Cardiac muscle cell (in vitro differentiated cells and primary cell): ENCODE results near the gene ARMC7. TPM values are rescaled to one million over a fixed set of nuclear protein-coding genes. Genes with fewer than 3 reads are reported as not detected.
"Not testable (repeated sequence)": the region's sequence is repeated elsewhere in the genome, so short reads cannot be mapped to it uniquely, and the experiment has no call there.

Experiments used
- DNase-seq, 2 donors: peaks; one replicate each; pipeline versions ENCODE4 v3.0.0 to v3.0.0-alpha.2; 2010 to 2017; ENCODE audit warnings: low read depth in 1 of 2, low spot score in 1 of 2
- H3K27ac ChIP-seq: fragments of 200-600 bp; sonication (generic); 2 replicates; pipeline ENCODE4 v1.5.1; 2016
- H3K27me3 ChIP-seq: fragments of 200-600 bp; sonication (generic); 2 replicates; pipeline ENCODE4 v1.6.0; 2016; ENCODE audit warnings: control low read depth
- H3K36me3 ChIP-seq: fragments of 200-600 bp; sonication (generic); 2 replicates; pipeline ENCODE4 v1.5.1; 2016; ENCODE audit warnings: control low read depth
- H3K4me1 ChIP-seq: fragments of 200-600 bp; sonication (generic); 2 replicates; pipeline ENCODE4 v1.8.1; 2017; ENCODE audit warnings: low read depth, mild to moderate bottlenecking, mixed run types
- H3K4me3 ChIP-seq: fragments of 200-600 bp; sonication (generic); 2 replicates; pipeline ENCODE4 v1.5.1; 2016; ENCODE audit warnings: mild to moderate bottlenecking
- H3K9me3 ChIP-seq: fragments of 200-600 bp; sonication (generic); 2 replicates; pipeline ENCODE4 v1.5.1; 2017; ENCODE audit warnings: low read depth, mild to moderate bottlenecking, control low read depth
- CTCF ChIP-seq: IDR thresholded peaks from 2 replicates; pipeline ENCODE4 v1.5.1; 2012; ENCODE audit warnings: low read depth, mild to moderate bottlenecking, low read length
- polyA plus RNA-seq: library from polyadenylated mRNA; unstranded; fragments of >200 nt; fragmentation: Nextera tagmentation; extraction: Ambion mirVana; gene quantifications from 2 replicates; pipeline ENCODE4 v1.2.1, GENCODE V29; 2016
- total RNA-seq: library from RNA; depleted of rRNA; stranded (reverse); fragments of >200 nt; gene quantifications from 2 replicates; pipeline ENCODE4 v1.2.3, GENCODE V29; 2016

ARMC7 gene
- total and polyA plus RNA-seq, 2 experiments from 2014 or later = 6.5 to 8.8 TPM

DNA sequence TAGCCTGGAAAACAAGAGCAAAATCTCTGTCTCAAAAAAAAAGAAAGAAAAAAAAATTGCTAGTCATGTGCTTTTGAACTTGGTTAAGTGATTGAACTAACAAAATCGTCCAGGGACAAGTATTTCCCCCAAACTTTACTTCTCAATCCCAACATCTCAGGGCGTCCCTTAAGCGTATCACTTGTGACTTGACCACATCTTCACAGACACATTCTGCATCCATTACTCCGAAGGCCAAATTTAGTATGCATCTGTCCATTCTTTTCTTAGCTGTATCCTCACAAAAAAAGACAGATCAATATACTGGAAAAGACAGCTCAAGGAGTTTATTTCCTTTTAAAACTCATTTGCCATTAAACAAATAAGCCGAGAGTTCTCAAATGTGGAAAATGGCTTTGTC is 50.4 kb downstream of the ARMC7 start:
- no peaks in the 10 kb centered on the region for H3K9me3 ChIP-seq
- no peak overlapping the region for H3K4me3 ChIP-seq
- no peaks in the 10 kb centered on the region for H3K36me3 ChIP-seq
- no peaks in the 10 kb centered on the region for H3K27me3 ChIP-seq
- no peaks in the 10 kb centered on the region for H3K4me1 ChIP-seq
- H3K27ac ChIP-seq = no peak overlapping the region
- DNase-seq = no peak
- no peak for TF ChIP-seq CTCF

- Histone ChIP-seq H3K9me3 (no peaks in the 10 kb centered on the region), H3K36me3 (peaks cover 13% of the 10 kb centered on the region), H3K27ac (no peak overlapping the region), H3K4me3 (no peak overlapping the region), H3K27me3 (no peaks in the 10 kb centered on the region), H3K4me1 (no peaks in the 10 kb centered on the region)
- no peak for TF ChIP-seq CTCF
- DNase-seq = no peak
These were observed 53.3 kb downstream of the ARMC7 start for GRCh38 chr17:75163074-75163473.

- H3K36me3 ChIP-seq = peaks cover 17% of the 10 kb centered on the region
- not testable (repeated sequence) for H3K4me3 ChIP-seq, H3K27me3 ChIP-seq, H3K9me3 ChIP-seq, H3K4me1 ChIP-seq, DNase-seq, H3K27ac ChIP-seq
These were observed 54.8 kb downstream of the ARMC7 start for GRCh38 chr17:75164606-75165005.

DNA sequence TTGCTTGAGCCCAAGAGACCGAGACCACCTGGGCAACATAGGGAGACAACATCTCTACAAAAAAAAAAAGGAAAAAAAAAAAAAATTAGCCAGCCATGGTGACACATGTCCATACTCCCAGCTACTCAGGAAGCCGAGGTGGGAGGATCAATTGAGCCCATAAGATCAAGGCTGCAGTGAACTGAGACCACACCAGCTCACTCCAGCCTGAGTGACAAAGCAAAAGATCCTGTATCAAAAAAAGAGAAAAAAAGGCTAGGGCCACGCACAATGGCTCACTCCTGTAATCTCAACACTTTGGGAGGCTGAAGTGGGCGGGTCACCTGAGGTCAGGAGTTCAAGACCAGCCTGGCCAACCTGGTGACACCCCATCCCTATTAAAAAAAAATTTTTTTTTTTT is 59.2 kb downstream of the ARMC7 start:
- Histone ChIP-seq H3K36me3 (peaks cover 37% of the 10 kb centered on the region), H3K4me1 (no peaks in the 10 kb centered on the region), H3K4me3 (no peak overlapping the region), H3K9me3 (no peaks in the 10 kb centered on the region), H3K27me3 (no peaks in the 10 kb centered on the region), H3K27ac (no peak overlapping the region)
- DNase-seq = no peak
- TF ChIP-seq CTCF = no peak

- H3K9me3 ChIP-seq = no peaks in the 10 kb centered on the region
- H3K4me3 ChIP-seq = no peak overlapping the region
- H3K36me3 ChIP-seq = peaks cover 49% of the 10 kb centered on the region
- no peak for TF ChIP-seq CTCF
- DNase-seq = no peak
- H3K27me3 ChIP-seq = no peaks in the 10 kb centered on the region
- no peaks in the 10 kb centered on the region for H3K4me1 ChIP-seq
- no peak overlapping the region for H3K27ac ChIP-seq
These were observed 63.8 kb downstream of the ARMC7 start for GRCh38 chr17:75173526-75173925.

- DNase-seq = no peak
- no peak overlapping the region for H3K27ac ChIP-seq
- no peak overlapping the region for H3K4me3 ChIP-seq
- H3K27me3 ChIP-seq = no peaks in the 10 kb centered on the region
- H3K9me3 ChIP-seq = no peaks in the 10 kb centered on the region
- peaks cover 52% of the 10 kb centered on the region for H3K36me3 ChIP-seq
- no peak for TF ChIP-seq CTCF
- H3K4me1 ChIP-seq = no peaks in the 10 kb centered on the region
These were observed 65.2 kb downstream of the ARMC7 start for GRCh38 chr17:75174996-75175395.
